GM21723 (cell line): ENCODE measurements around the gene IGLL5.

Source experiments
- ATAC-seq: cut with Tn5 transposase; IDR thresholded peaks from one replicate; pipeline ENCODE4 v1.9.1; 2021; ENCODE audit warnings: mild to moderate bottlenecking, moderate library complexity; ENCODE audit not compliant: unreplicated experiment

IGLL5 gene

GRCh38 chr22:22883090-22883727, 4.4 kb upstream of the IGLL5 start:
- no peak for ATAC-seq

- peak; percentile 48 for ATAC-seq
These were observed 3.4 kb upstream of the IGLL5 start for GRCh38 chr22:22884010-22884887.

GRCh38 chr22:22884888-22885840, 2.5 kb upstream of the IGLL5 start:
- ATAC-seq: peak; percentile 63

GRCh38 chr22:22886546-22886945, 1.1 kb upstream of the IGLL5 start:
- ATAC-seq: no peak

GRCh38 chr22:22888571-22889353, 1.1 kb downstream of the IGLL5 start:
- ATAC-seq: no peak

GRCh38 chr22:22890085-22890484, 2.5 kb downstream of the IGLL5 start:
- ATAC-seq: no peak

GRCh38 chr22:22891139-22891621, 3.6 kb downstream of the IGLL5 start:
- no peak for ATAC-seq

- ATAC-seq: no peak
These were observed 4.8 kb downstream of the IGLL5 start for GRCh38 chr22:22892096-22893052.

- ATAC-seq: no peak
These were observed 5.6 kb downstream of the IGLL5 start for GRCh38 chr22:22893077-22893805.

GRCh38 chr22:22893891-22894739, 6.5 kb downstream of the IGLL5 start:
- ATAC-seq: no peak

GRCh38 chr22:22894740-22895731, 7.4 kb downstream of the IGLL5 start:
- no peak for ATAC-seq

GRCh38 chr22:22895776-22896445, 8.3 kb downstream of the IGLL5 start:
- no peak for ATAC-seq

- no peak for ATAC-seq
These were observed 9.0 kb downstream of the IGLL5 start for GRCh38 chr22:22896601-22897000.

- ATAC-seq: no peak
These were observed 9.5 kb downstream of the IGLL5 start for GRCh38 chr22:22897091-22897490.

- no peak for ATAC-seq
These were observed 10.3 kb downstream of the IGLL5 start for GRCh38 chr22:22897947-22898346.
